A549 (cell line): ENCODE measurements around the gene TNS3.

Experiments
- CHD2 ChIP-seq: fragments of 150-350 bp; IDR thresholded peaks from 2 replicates; pipeline ENCODE4 v1.6.1; 2014; ENCODE audit warnings: low read length; ENCODE audit not compliant: partially characterized antibody
- TF ChIP-seq, protein P1 (sequence below): IDR thresholded peaks from 2 replicates; pipeline ENCODE4 v1.6.1; 2012

DNA sequence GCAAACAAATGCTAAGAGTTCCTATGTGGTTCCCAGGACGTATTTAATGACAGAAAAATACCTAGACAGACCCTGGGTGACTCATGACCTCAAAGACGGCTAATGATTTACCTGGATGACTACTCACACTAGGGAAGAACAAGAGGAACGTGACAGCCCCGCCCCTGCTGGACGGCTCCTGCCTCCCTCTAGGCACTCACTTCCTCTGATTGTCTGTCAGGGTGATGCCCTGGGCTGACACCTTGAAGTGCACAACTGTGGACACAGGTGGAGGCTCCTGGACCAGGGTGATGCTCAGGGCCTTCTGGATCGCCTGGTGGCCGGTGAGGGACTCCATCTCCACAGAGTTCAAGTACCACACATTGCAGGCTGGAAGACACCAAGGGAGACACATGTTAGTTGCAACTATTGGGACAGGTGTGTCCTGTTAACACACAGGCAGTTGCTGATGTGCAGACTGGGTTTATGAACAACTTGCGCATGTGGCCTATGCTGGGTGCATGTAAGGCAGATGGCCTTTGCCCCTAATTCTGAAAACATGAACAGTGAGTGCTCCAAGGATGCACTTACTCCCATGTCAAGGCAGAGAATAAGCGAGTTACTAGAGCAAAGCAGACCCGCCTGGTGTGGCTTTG is 298.3 kb downstream of the TNS3 start:
- TF ChIP-seq CHD2 = no peak
- TF ChIP-seq, protein P1, sequence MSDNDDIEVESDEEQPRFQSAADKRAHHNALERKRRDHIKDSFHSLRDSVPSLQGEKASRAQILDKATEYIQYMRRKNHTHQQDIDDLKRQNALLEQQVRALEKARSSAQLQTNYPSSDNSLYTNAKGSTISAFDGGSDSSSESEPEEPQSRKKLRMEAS = no peak
